Mucosa of descending colon (tissue), 3 donors: ENCODE results near the gene APCDD1L. TPM values are rescaled to one million over a fixed set of nuclear protein-coding genes. Genes with fewer than 3 reads are reported as not detected.

ENCODE experiments used
- ATAC-seq: fragments of 200-7000 bp; cut with Tn5 transposase; one replicate; pipeline ENCODE4 v1.9.1; 2020; ENCODE audit warnings: mild to moderate bottlenecking, moderate library complexity
- DNase-seq, 3 donors: peaks; one replicate each; pipeline ENCODE4 v3.0.0-alpha.2; 2020
- H3K36me3 ChIP-seq: fragments of 200-600 bp; one replicate; pipeline ENCODE4 v1.8.0; 2021; ENCODE audit warnings: low read depth, mild to moderate bottlenecking
- H3K4me1 ChIP-seq: fragments of 200-600 bp; one replicate; pipeline ENCODE4 v1.8.0; 2021; ENCODE audit warnings: low read depth, mild to moderate bottlenecking
- H3K4me3 ChIP-seq: fragments of 200-600 bp; one replicate; pipeline ENCODE4 v1.8.0; 2021; ENCODE audit warnings: mild to moderate bottlenecking
- H3K9me3 ChIP-seq: fragments of 200-600 bp; one replicate; pipeline ENCODE4 v1.8.0; 2021; ENCODE audit warnings: mild to moderate bottlenecking
- intact Hi-C, 2 donors: fragments of 100-400 bp; cut with DNase I in 1 of 2; cut with micrococcal nuclease in 1 of 2; formaldehyde crosslinking; loops; one replicate each; pipeline versions ENCODE4 v1.11.0 to v1.11.1; 2022; cut with DNase I, micrococcal nuclease
- total RNA-seq, 3 donors: library from RNA; stranded (reverse); fragmentation: NEBNext Ultra II Directional in 2 of 3; extraction: Animal tissue kit (Norgen Biotek cat#: 25700) in 2 of 3; gene quantifications; one replicate each; pipeline versions ENCODE4 v1.2.1 to v1.2.4, GENCODE V29; 2021 to 2023
- TF ChIP-seq, protein P1 (sequence below): fragments of 200-600 bp; IDR thresholded peaks from one replicate; pipeline ENCODE4 v1.8.0; 2022; ENCODE audit warnings: antibody characterized with exemption, mild to moderate bottlenecking
- donor health status: DM: no; HTN: no; CAD: no; lungs with moderate emphysema.
- donor health status: DM: no; HTN: no; CAD: no.
- donor health status: DM: no; HTN: yes; CAD: no.

The APCDD1L gene
- total RNA-seq, 3 donors from 2014 or later: 0.23 to 0.57 (median 0.29) TPM

DNA sequence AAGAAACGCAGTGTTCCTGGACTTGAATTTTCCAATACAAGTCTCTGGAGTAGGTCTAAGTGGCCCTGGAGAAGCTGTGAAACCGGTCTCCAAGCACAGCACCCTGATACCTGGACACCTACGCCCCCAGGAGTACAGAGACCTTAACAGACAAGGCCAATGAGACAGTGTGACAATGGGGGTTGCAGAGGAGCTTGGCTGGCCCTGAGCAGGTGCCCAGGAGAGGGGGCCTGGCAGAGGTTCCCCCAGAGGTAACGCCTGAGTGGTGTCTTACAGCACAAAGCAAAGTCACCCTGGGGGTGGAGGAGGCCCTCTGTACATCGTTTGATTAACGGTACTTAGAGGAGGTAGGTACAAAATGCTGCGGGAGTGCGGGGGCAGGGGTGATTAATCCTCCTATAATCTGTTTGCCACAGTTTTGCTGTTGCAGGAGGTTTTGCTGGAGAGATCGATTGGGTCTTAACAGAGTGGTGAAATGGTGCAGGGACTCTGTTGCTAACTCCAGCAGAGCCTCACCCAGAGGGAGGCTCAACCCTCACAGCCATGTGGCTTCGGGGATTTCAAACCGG is 37.3 kb upstream of the APCDD1L start:
- H3K36me3 ChIP-seq: no peaks in the 10 kb centered on the region
- TF ChIP-seq, protein P1, sequence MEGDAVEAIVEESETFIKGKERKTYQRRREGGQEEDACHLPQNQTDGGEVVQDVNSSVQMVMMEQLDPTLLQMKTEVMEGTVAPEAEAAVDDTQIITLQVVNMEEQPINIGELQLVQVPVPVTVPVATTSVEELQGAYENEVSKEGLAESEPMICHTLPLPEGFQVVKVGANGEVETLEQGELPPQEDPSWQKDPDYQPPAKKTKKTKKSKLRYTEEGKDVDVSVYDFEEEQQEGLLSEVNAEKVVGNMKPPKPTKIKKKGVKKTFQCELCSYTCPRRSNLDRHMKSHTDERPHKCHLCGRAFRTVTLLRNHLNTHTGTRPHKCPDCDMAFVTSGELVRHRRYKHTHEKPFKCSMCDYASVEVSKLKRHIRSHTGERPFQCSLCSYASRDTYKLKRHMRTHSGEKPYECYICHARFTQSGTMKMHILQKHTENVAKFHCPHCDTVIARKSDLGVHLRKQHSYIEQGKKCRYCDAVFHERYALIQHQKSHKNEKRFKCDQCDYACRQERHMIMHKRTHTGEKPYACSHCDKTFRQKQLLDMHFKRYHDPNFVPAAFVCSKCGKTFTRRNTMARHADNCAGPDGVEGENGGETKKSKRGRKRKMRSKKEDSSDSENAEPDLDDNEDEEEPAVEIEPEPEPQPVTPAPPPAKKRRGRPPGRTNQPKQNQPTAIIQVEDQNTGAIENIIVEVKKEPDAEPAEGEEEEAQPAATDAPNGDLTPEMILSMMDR: no peak
- ATAC-seq (no peak), DNase-seq (no peak)
- H3K4me3 ChIP-seq: no peak overlapping the region
- no peaks in the 10 kb centered on the region for H3K9me3 ChIP-seq
- no peaks in the 10 kb centered on the region for H3K4me1 ChIP-seq
- intact Hi-C loops: no loop called here

- Histone ChIP-seq H3K9me3 (no peaks in the 10 kb centered on the region), H3K4me3 (no peak overlapping the region), H3K36me3 (no peaks in the 10 kb centered on the region), H3K4me1 (no peaks in the 10 kb centered on the region)
- DNase-seq: no peak
- ATAC-seq: no peak
- intact Hi-C loops: no loop called here
- TF ChIP-seq, protein P1: no peak
Observed at GRCh38 chr20:58551631-58552030, 36.4 kb upstream of the APCDD1L start.

DNA sequence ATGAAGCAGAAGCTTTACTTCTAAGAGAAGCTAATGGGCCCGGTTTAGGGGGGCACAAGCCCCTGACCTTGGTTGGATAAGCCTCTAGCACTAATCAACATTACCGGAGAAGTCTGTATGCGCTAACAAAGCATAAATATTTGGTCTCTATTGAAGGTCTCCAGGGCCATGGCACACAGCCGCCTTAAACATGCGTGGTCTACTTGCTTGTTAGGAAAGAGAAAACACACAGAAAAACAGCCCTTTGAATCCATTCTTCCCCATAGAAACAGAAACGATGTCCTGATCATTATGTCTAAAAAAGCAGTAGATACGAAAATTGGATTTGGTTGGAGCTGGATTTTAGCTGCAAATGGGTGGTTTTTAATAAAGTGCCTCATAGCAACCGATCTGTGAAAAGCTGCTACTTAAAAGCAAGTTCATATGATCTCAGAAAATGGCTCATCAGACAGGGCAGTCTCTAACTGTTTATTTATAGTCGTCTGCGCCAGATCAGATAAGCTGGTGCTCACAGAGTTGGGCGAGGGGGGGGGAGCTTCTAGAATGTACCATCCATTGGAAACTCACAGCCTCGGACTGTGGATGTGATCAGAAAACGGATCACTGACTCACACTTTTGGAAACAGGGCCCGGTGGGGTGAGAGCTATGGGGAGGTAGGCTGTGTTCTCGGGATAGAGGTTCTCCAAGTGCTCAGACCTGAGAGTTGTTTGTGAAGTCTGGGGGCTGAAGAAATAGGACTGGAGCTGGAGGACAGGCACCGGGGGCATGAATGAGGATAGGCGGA is 35.3 kb upstream of the APCDD1L start:
- intact Hi-C loops: no loop called here
- DNase-seq: no peak
- no peak for ATAC-seq
- Histone ChIP-seq H3K36me3 (no peaks in the 10 kb centered on the region), H3K9me3 (no peaks in the 10 kb centered on the region), H3K4me3 (no peak overlapping the region), H3K4me1 (no peaks in the 10 kb centered on the region)
- TF ChIP-seq, protein P1: no peak

GRCh38 chr20:58549231-58550209 is 34.3 kb upstream of the APCDD1L start:
- H3K36me3 ChIP-seq: no peaks in the 10 kb centered on the region
- DNase-seq (no peak), ATAC-seq (no peak)
- no peaks in the 10 kb centered on the region for H3K9me3 ChIP-seq
- TF ChIP-seq, protein P1: no peak
- no peak overlapping the region for H3K4me3 ChIP-seq
- no peaks in the 10 kb centered on the region for H3K4me1 ChIP-seq
- intact Hi-C loops: no loop called here

- ATAC-seq (no peak), DNase-seq (no peak)
- Histone ChIP-seq H3K9me3 (no peaks in the 10 kb centered on the region), H3K36me3 (no peaks in the 10 kb centered on the region), H3K4me3 (no peak overlapping the region), H3K4me1 (no peaks in the 10 kb centered on the region)
- intact Hi-C loops: no loop called here
- TF ChIP-seq, protein P1: no peak
Observed at GRCh38 chr20:58547623-58548475, 32.6 kb upstream of the APCDD1L start.
